Measurements from ENCODE around the gene CTBP1.

The CTBP1 gene

DNA sequence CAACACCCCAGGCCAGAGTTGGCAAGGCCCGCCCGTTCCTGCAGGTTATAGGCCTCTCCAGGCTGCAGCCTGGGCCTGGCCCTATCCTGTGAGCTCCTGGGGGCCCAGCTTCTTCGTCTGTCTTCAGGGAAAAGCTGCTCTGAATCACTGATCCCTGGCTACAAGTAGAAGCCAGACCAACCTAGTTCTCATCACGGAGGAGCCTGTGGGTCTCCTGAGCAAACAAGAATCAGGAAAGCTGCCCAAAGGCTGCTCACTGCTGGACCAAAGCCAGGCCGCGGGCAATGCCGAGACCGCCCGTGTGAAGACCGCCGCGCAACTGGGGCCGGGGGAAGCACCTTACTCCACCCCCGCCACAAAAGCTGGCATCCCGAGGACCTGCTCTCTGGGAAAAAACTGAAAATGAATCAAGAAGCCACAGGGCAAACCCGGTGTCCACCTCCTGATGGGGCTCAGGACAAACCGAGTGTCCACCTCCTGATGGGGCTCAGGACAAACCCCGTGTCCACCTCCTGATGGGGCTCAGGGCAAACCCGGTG, 12.8 kb downstream of the CTBP1 start:
- DNase-seq: no peak

GRCh38 chr4:1235381-1236102, 13.4 kb downstream of the CTBP1 start:
- no peak for DNase-seq

DNA sequence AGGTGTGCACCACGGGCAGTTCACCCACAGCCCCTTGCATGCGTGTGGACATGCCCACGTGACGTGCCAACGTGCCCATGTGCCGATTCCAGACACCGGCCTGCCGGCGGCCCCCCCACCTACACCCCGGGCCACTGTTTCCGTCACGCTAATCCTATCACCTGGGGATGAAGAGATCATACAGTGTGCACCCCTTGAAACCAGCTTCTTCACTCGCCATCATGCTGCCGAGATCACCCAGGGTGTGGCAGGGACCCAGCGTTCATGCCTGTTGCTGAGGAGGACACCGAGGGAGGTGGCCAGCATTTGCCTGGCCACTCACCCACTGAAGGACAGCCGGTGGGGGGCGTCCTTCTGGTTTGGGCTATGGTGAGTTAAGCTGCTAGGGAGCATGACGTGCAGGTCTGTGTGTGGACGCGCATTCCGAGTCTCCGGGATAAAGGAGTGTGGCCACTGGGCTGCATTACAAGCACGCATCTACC, 14.1 kb downstream of the CTBP1 start:
- no peak for DNase-seq

- no peak for DNase-seq
Observed at GRCh38 chr4:1234309-1234695, 14.6 kb downstream of the CTBP1 start.

- DNase-seq: no peak
Observed at GRCh38 chr4:1233641-1234308, 15.2 kb downstream of the CTBP1 start.

GRCh38 chr4:1232661-1233621, 16.0 kb downstream of the CTBP1 start:
- DNase-seq: no peak

- DNase-seq: no peak
Observed at GRCh38 chr4:1231637-1232360, 17.1 kb downstream of the CTBP1 start.

DNA sequence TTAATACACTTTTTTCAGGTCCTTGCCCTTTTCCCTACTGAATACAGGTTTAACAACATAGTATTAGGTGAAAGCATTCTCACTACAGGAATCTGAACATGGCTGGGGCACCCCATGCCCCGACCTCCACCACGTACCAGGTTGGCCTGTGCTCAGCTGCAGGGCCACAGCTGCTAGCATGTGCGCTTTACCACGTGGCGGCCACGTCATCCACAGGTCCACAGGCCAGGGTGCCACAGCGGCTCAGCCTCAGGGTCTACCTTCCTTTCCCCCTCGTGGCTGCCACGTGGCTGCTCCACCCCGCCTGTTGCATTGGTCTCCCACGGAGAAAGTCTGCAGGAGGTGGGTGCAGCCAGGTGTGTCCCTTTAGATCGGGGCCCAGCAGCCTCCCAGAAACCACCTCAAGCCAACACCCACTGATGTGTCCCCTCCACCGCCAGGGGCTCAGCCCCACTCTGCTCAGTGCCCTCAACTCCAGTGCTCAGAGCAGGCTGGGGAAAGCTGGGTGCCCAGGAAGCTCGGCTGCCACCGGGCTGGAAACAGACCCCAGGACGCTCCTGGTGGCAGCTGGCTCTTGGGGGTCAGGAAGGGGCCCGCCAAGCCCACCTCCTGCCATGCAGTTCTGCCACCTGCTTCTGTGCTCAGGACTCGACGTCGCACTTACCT, 17.8 kb downstream of the CTBP1 start:
- DNase-seq: no peak

DNA sequence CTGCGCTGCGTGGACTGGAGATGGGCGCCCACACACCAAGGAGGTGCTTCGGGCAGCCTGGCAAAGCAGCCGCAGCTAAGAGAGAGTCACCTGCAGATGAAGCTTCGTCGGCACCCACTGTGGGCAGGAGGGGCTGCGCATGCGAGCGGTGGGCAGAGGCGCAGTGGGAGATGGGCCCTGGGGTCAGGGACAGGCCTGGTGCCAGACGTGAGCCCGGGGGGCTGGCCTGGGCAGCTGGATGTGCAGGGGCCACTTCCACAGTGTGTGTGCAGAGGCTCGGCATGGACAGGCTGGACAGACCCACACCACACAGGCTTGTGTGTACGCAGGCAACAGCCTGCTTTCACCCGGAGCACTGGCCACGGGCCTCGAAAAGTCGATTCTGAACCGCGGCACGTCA, 18.6 kb downstream of the CTBP1 start:
- no peak for DNase-seq

DNA sequence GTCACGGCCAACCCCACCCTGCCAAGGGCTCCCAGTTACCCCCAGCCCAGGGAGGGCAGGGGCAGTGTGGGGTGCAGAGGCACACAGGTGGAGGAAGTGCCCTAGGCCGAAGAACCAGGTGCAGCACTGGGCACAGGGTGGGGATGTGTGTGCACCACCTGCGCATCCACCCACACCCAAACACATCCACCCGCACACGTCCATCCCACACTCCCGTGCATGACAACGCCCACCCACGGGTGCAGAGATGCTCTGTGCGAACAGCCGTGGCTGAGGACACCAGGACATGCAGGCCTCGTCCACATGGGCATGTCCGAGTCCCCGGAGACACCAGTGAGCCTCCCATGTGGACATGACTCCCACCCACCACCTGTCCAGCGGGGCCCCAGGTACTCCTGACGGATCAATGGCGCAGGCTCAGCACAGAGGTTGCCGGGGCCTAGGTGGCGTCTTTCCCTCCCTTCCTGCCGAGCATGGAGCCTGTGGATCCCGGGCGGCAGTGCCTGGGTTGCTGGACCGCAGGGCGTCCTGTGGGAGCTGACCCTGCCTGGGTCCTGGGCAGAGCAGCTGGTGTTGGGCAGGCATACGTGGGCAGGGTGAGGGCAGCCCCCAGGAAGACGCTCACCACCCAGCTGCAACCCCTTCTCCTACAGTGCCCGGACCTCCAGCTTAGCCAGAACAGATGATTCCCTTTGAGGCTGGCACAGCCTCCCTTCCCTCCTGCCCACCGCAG, 19.6 kb downstream of the CTBP1 start:
- DNase-seq: no peak

DNA sequence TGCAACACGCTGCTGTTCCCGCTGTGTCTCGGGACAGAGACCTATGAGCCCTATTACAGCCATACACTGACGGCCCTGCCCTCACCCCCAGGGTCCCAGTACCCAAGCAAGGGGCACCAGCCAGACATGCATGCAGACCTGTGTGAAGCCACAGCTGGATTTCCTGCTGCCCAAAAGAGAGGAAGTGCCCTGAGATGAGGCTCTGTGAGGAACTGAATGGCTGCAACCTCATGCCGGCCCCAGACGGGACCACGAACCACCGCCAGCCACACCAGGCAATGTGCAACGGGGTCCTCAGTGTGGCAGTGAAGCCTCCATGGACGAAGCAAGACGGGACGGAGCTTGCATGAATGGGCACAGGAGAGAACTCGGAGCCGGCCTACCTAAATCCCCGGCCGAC, 21.1 kb downstream of the CTBP1 start:
- DNase-seq: no peak

- DNase-seq: no peak
Observed at GRCh38 chr4:1226598-1226997, 22.3 kb downstream of the CTBP1 start.

DNA sequence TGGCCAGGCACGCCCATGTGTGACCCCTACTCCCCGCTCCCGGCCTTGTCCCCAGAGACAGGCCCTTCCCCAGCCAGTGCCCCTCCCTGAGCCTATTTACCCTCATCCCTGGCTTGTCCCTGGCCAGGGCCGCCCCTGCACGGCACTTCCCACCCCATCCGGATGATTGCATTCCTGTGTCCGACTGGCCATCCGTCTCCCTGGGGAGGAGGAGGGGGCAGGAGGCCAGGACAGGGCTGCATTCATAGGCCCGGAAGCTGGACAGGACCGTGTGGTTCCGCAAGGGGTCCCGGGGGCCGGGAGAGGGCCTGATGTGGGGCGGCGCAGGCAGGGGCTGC, 22.8 kb downstream of the CTBP1 start:
- DNase-seq: no peak

DNA sequence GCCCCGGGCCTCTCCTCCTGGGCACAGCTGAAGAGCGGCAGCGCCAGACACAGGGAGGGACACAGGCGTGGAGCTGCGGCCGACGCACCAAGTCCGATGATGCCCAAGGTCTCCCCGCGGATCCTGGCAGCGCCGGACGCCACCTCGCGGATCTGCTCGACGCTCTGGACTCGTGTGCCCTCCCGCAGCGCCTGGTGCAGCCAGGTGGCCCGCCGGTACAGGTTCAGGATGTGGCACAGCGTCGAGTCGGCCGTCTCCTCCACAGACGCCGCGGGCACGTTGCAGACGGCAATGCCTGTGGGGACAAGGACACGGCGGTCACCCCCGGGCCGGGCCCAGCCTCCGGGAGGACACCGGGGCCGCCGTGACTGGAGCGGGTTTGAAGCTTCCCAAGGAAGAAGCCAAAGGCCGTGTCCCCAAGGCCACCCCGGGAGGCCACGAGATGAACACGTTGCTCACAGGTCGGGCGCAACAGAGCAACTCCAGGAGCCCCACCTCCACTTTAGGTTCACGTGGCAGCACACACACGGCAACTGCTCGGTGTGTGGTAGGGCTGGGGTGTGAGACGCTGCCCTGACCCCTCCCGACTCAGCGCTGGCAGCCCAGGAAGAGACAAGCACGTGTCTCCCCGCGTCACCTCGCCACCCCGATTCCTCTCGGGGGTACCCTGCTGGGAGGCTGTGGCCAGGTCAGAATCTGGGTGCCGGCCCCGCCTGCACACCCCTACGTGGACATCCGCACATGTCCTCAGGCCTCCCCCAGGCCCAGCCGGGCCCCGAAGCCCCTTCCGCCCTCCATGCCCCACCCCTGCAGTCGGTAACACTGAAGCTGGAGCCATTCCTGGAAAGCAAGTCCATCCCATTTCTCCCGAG, 23.4 kb downstream of the CTBP1 start:
- DNase-seq: no peak

- DNase-seq: no peak
Observed at GRCh38 chr4:1223841-1224809, 24.8 kb downstream of the CTBP1 start.

DNA sequence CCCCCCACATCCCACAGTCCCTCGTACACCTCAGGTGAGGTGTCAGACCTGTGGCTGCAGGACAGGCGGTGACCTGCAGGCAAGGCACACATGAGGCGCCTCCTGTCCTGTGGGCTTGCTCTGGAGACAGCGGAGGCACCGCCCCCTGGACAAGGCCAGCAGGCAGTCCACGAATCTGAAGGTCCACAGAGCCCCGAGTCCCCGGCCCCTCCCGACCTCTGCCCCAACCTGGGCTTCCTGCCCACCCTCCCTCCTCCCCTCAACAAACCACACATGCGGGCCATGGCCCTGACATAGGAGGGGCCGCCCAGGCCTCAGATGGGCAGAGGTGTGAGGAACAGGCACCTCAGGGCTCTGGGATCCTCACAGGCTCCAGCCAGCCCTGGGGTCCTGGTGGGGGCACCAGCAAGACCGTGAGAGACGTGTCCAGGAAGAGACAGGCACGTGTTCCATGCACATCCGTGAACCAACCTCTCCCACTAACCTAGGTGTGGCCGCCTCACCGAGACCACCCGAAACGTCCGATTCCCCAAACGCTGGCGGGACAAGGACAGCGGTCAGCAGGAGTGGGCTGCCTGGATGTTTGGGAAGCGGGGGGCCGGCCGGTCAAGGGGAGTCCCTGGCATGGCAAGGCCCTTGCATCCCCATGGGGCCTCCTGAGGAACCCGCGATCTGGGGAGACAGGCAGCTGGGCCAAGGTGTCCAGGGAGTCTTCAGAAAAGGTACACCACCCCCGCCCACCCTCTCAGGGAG, 25.8 kb downstream of the CTBP1 start:
- no peak for DNase-seq

DNA sequence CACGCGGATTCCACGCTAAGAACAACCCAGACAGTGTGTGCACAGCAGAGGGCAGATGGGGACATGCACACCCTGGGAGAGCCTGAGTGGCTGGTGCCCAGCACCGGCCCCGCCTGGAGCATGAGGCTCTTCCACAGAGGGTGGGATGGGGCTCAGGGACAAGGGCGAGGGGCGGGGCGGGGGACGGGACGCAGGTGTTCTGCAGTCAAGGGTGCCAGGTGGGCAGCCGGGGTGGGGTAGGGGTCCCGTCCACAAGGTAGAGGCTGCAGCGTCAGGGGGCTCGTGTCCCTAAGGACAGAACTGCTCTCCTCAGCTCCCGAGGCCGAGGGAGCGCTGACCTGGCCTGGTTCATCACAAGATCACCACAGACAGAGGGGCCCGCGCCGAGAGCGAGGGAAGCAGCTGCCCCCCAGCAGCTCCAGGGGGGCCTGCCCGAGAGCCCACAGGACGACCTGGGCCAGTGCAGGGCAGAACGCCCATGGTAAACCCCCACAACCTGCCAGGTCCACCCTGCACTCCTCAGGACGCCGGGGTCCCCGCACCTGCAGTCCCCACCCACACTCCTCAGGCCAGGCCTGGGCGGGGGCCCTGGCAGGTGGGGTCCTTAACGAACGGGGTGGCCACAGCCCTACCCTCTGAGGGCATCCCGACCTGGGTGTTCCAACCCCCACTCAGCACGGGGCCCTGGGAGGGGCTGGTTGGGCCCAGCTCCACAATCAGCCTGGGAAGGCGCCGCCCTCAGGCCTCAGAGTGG, 26.7 kb downstream of the CTBP1 start:
- DNase-seq: no peak

All from CD4-positive, alpha-beta T cell treated with Interleukin-4 for 4 hours (primary cell).